Measurements from ENCODE around the gene IFNL1.
A peak's percentile ranks its signal among the peaks of the same experiment; 100 is the strongest.

IFNL1 gene

GRCh38 chr19:39314016-39314728 lies 18.0 kb downstream of the IFNL1 start:
- Histone ChIP-seq H3K23ac (ENCODE audit: low read depth, low read length, poor library complexity) (no peak overlapping the region), H3K9ac (ENCODE audit: low read depth, low read length, poor library complexity) (no peak overlapping the region), H3K18ac (ENCODE audit: low read length) (no peak overlapping the region), H3K14ac (ENCODE audit: low read length) (no peak overlapping the region), H2BK15ac (ENCODE audit: low read length) (no peak overlapping the region), H3K36me3 (replicated peaks in 1 of 2; ENCODE audit: control insufficient read depth in 2 of 2, insufficient read depth in 2 of 2, low read length in 2 of 2) (peaks cover 0 to 5% of the 10 kb centered on the region in 2 donors), H4K8ac (ENCODE audit: low read depth, low read length) (no peak overlapping the region), H2AK5ac (ENCODE audit: low read depth, low read length) (no peak overlapping the region), H2BK5ac (ENCODE audit: low read length) (no peak overlapping the region), H3K27me3 (ENCODE audit: control insufficient read depth in 3 of 3, insufficient read depth in 3 of 3, low read depth in 1 of 3, low read length in 3 of 3) (peaks cover 0 to 26% (median 0%) of the 10 kb centered on the region in 3 experiments), H4K91ac (ENCODE audit: low read depth, low read length, poor library complexity) (no peak overlapping the region), H2AFZ (ENCODE audit: low read length) (no peak overlapping the region), H2BK12ac (ENCODE audit: low read length) (no peak overlapping the region), H3K4ac (ENCODE audit: low read length) (no peak overlapping the region), H2BK120ac (ENCODE audit: low read depth, low read length) (no peak overlapping the region), H3K27ac (replicated peaks; ENCODE audit: low read length) (no peak overlapping the region), H3K9me3 (replicated peaks in 1 of 2; ENCODE audit: control insufficient read depth in 2 of 2, insufficient read depth in 1 of 2, low read depth in 1 of 2, low read length in 2 of 2) (no peaks in the 10 kb centered on the region), H3K4me3 (ENCODE audit: low read length in 2 of 2) (no peak overlapping the region), H3K4me2 (ENCODE audit: insufficient read depth, low read length, poor library complexity, severe bottlenecking) (no peak overlapping the region), H3K4me1 (ENCODE audit: control insufficient read depth in 2 of 2, insufficient read depth in 1 of 2, low read depth in 1 of 2, low read length in 2 of 2) (no peaks in the 10 kb centered on the region), H3K79me1 (ENCODE audit: low read depth, low read length) (no peaks in the 10 kb centered on the region)
- no CpG with 5 or more reads among the region's 64 CpGs for WGBS, 2 donors (ENCODE audit: extremely low coverage in 2 of 2, insufficient read length in 2 of 2, insufficient replicate concordance in 1 of 2)
- no peak for DNase-seq (ENCODE audit: low spot score)

GRCh38 chr19:39315933-39316332 lies 19.7 kb downstream of the IFNL1 start:
- Histone ChIP-seq H3K23ac (ENCODE audit: low read depth, low read length, poor library complexity) (no peak overlapping the region), H3K36me3 (replicated peaks in 1 of 2; ENCODE audit: control insufficient read depth in 2 of 2, insufficient read depth in 2 of 2, low read length in 2 of 2) (peaks cover 0 to 5% of the 10 kb centered on the region in 2 donors), H3K4ac (ENCODE audit: low read length) (no peak overlapping the region), H3K79me1 (ENCODE audit: low read depth, low read length) (no peaks in the 10 kb centered on the region), H2AFZ (ENCODE audit: low read length) (no peak overlapping the region), H2BK5ac (ENCODE audit: low read length) (no peak overlapping the region), H3K9me3 (replicated peaks in 1 of 2; ENCODE audit: control insufficient read depth in 2 of 2, insufficient read depth in 1 of 2, low read depth in 1 of 2, low read length in 2 of 2) (no peaks in the 10 kb centered on the region), H4K8ac (ENCODE audit: low read depth, low read length) (no peak overlapping the region), H3K4me2 (ENCODE audit: insufficient read depth, low read length, poor library complexity, severe bottlenecking) (no peak overlapping the region), H3K14ac (ENCODE audit: low read length) (no peak overlapping the region), H3K27me3 (ENCODE audit: control insufficient read depth in 3 of 3, insufficient read depth in 3 of 3, low read depth in 1 of 3, low read length in 3 of 3) (peaks cover 0 to 27% (median 6%) of the 10 kb centered on the region in 3 experiments), H3K18ac (ENCODE audit: low read length) (no peak overlapping the region), H2BK12ac (ENCODE audit: low read length) (no peak overlapping the region), H2BK120ac (ENCODE audit: low read depth, low read length) (no peak overlapping the region), H3K27ac (replicated peaks; ENCODE audit: low read length) (no peak overlapping the region), H3K9ac (ENCODE audit: low read depth, low read length, poor library complexity) (no peak overlapping the region), H3K4me1 (ENCODE audit: control insufficient read depth in 2 of 2, insufficient read depth in 1 of 2, low read depth in 1 of 2, low read length in 2 of 2) (peaks cover 5 to 6% of the 10 kb centered on the region in 2 donors), H3K4me3 (ENCODE audit: low read length in 2 of 2) (no peak overlapping the region), H2AK5ac (ENCODE audit: low read depth, low read length) (no peak overlapping the region), H2BK15ac (ENCODE audit: low read length) (no peak overlapping the region), H4K91ac (ENCODE audit: low read depth, low read length, poor library complexity) (no peak overlapping the region)
- WGBS, 2 donors (ENCODE audit: extremely low coverage in 2 of 2, insufficient read length in 2 of 2, insufficient replicate concordance in 1 of 2): no CpG with 5 or more reads among the region's 1 CpG
- DNase-seq (ENCODE audit: low spot score): no peak

- Histone ChIP-seq H2BK120ac (ENCODE audit: low read depth, low read length) (no peak overlapping the region), H4K91ac (ENCODE audit: low read depth, low read length, poor library complexity) (peak overlapping the region; percentile 50), H2BK5ac (ENCODE audit: low read length) (no peak overlapping the region), H3K79me1 (ENCODE audit: low read depth, low read length) (no peaks in the 10 kb centered on the region), H2AFZ (ENCODE audit: low read length) (no peak overlapping the region), H3K9me3 (replicated peaks in 1 of 2; ENCODE audit: control insufficient read depth in 2 of 2, insufficient read depth in 1 of 2, low read depth in 1 of 2, low read length in 2 of 2) (no peaks in the 10 kb centered on the region), H3K4me3 (ENCODE audit: low read length in 2 of 2) (no peak overlapping the region), H3K9ac (ENCODE audit: low read depth, low read length, poor library complexity) (no peak overlapping the region), H3K27me3 (ENCODE audit: control insufficient read depth in 3 of 3, insufficient read depth in 3 of 3, low read depth in 1 of 3, low read length in 3 of 3) (peaks cover 0 to 27% (median 9%) of the 10 kb centered on the region in 3 experiments), H3K18ac (ENCODE audit: low read length) (no peak overlapping the region), H3K36me3 (replicated peaks in 1 of 2; ENCODE audit: control insufficient read depth in 2 of 2, insufficient read depth in 2 of 2, low read length in 2 of 2) (peaks cover 0 to 5% of the 10 kb centered on the region in 2 donors), H3K4me2 (ENCODE audit: insufficient read depth, low read length, poor library complexity, severe bottlenecking) (no peak overlapping the region), H4K8ac (ENCODE audit: low read depth, low read length) (no peak overlapping the region), H2BK12ac (ENCODE audit: low read length) (no peak overlapping the region), H3K23ac (ENCODE audit: low read depth, low read length, poor library complexity) (no peak overlapping the region), H3K4me1 (ENCODE audit: control insufficient read depth in 2 of 2, insufficient read depth in 1 of 2, low read depth in 1 of 2, low read length in 2 of 2) (peaks cover 5 to 8% of the 10 kb centered on the region in 2 donors), H3K4ac (ENCODE audit: low read length) (no peak overlapping the region), H3K27ac (replicated peaks; ENCODE audit: low read length) (no peak overlapping the region), H3K14ac (ENCODE audit: low read length) (peak overlapping the region; percentile 13), H2BK15ac (ENCODE audit: low read length) (no peak overlapping the region), H2AK5ac (ENCODE audit: low read depth, low read length) (no peak overlapping the region)
- WGBS, 2 donors (ENCODE audit: extremely low coverage in 2 of 2, insufficient read length in 2 of 2, insufficient replicate concordance in 1 of 2): no CpG with 5 or more reads among the region's 12 CpGs
- DNase-seq (ENCODE audit: low spot score): no peak
Observed at GRCh38 chr19:39316627-39317321, 20.6 kb downstream of the IFNL1 start.

- Histone ChIP-seq H3K14ac (ENCODE audit: low read length) (no peak overlapping the region), H3K4me2 (ENCODE audit: insufficient read depth, low read length, poor library complexity, severe bottlenecking) (no peak overlapping the region), H3K23ac (ENCODE audit: low read depth, low read length, poor library complexity) (no peak overlapping the region), H3K4ac (ENCODE audit: low read length) (no peak overlapping the region), H3K4me3 (ENCODE audit: low read length in 2 of 2) (no peak overlapping the region), H3K79me1 (ENCODE audit: low read depth, low read length) (no peaks in the 10 kb centered on the region), H3K9ac (ENCODE audit: low read depth, low read length, poor library complexity) (no peak overlapping the region), H2BK15ac (ENCODE audit: low read length) (no peak overlapping the region), H2AK5ac (ENCODE audit: low read depth, low read length) (no peak overlapping the region), H2BK5ac (ENCODE audit: low read length) (no peak overlapping the region), H3K4me1 (ENCODE audit: control insufficient read depth in 2 of 2, insufficient read depth in 1 of 2, low read depth in 1 of 2, low read length in 2 of 2) (peaks cover 5 to 8% of the 10 kb centered on the region in 2 donors), H3K18ac (ENCODE audit: low read length) (no peak overlapping the region), H2BK120ac (ENCODE audit: low read depth, low read length) (no peak overlapping the region), H2AFZ (ENCODE audit: low read length) (no peak overlapping the region), H4K8ac (ENCODE audit: low read depth, low read length) (no peak overlapping the region), H3K9me3 (replicated peaks in 1 of 2; ENCODE audit: control insufficient read depth in 2 of 2, insufficient read depth in 1 of 2, low read depth in 1 of 2, low read length in 2 of 2) (no peaks in the 10 kb centered on the region), H4K91ac (ENCODE audit: low read depth, low read length, poor library complexity) (no peak overlapping the region), H3K36me3 (replicated peaks in 1 of 2; ENCODE audit: control insufficient read depth in 2 of 2, insufficient read depth in 2 of 2, low read length in 2 of 2) (peaks cover 0 to 5% of the 10 kb centered on the region in 2 donors), H3K27me3 (ENCODE audit: control insufficient read depth in 3 of 3, insufficient read depth in 3 of 3, low read depth in 1 of 3, low read length in 3 of 3) (peaks cover 0 to 27% (median 9%) of the 10 kb centered on the region in 3 experiments), H2BK12ac (ENCODE audit: low read length) (no peak overlapping the region), H3K27ac (replicated peaks; ENCODE audit: low read length) (no peak overlapping the region)
- no peak for DNase-seq (ENCODE audit: low spot score)
- no CpG with 5 or more reads among the region's 4 CpGs for whole genome bisulfite sequencing, 2 donors (ENCODE audit: extremely low coverage in 2 of 2, insufficient read length in 2 of 2, insufficient replicate concordance in 1 of 2)
Observed at GRCh38 chr19:39317476-39317875, 21.3 kb downstream of the IFNL1 start.

Measured in neuronal stem cell (in vitro differentiated cells).